CD8-positive, alpha-beta memory T cell (primary cell): ENCODE measurements around the gene TMA16. TPM values are rescaled to one million over a fixed set of nuclear protein-coding genes. Genes with fewer than 3 reads are reported as not detected.

ENCODE experiments used
- CTCF ChIA-PET: fragments of 350-600 bp; sonication (Branson Sonifier 250); formaldehyde crosslinking; loops from one replicate; lab custom pipeline; 2021; ENCODE audit warnings: antibody characterized with exemption; lab: Charles Lee
- POLR2A ChIA-PET: fragments of 350-600 bp; sonication (Branson Sonifier 250); formaldehyde crosslinking; loops from one replicate; lab custom pipeline; 2021; ENCODE audit warnings: antibody characterized with exemption; lab: Charles Lee
- DNase-seq, 5 donors: peaks; one replicate each; pipeline versions ENCODE4 v3.0.0 to v3.0.0-alpha.2; 2020 to 2022; ENCODE audit warnings: mixed read lengths in 1 of 5
- H3K27ac ChIP-seq: one replicate; pipeline ENCODE4 v1.7.0; 2013; ENCODE audit warnings: low read depth, mild to moderate bottlenecking, low read length, moderate library complexity
- H3K27me3 ChIP-seq: 2 replicates; pipeline ENCODE4 v1.7.0; 2013; ENCODE audit warnings: low read length, mild to moderate bottlenecking; ENCODE audit not compliant: insufficient read depth, poor library complexity, severe bottlenecking
- H3K36me3 ChIP-seq: 2 replicates; pipeline ENCODE4 v1.7.0; 2013; ENCODE audit warnings: mild to moderate bottlenecking, low read length, moderate library complexity; ENCODE audit not compliant: insufficient read depth
- H3K4me1 ChIP-seq: 2 replicates; pipeline ENCODE4 v1.7.0; 2013; ENCODE audit warnings: mild to moderate bottlenecking, low read length, moderate library complexity; ENCODE audit not compliant: insufficient read depth
- H3K4me3 ChIP-seq: 2 replicates; pipeline ENCODE4 v1.7.0; 2013; ENCODE audit warnings: mild to moderate bottlenecking, low read length
- H3K9me3 ChIP-seq: 2 replicates; pipeline ENCODE4 v1.7.0; 2013; ENCODE audit warnings: mild to moderate bottlenecking, low read length
- H3K27ac Mint-ChIP-seq, 8 donors: one replicate each; pipeline ENCODE4 v1.8.0; 2020 to 2021; ENCODE audit warnings: mixed read lengths in 8 of 8, mild to moderate bottlenecking in 6 of 8, inconsistent platforms in 3 of 8, moderate library complexity in 3 of 8
- H3K27me3 Mint-ChIP-seq, 2 donors: one replicate each; pipeline ENCODE4 v1.8.0; 2020 to 2021; ENCODE audit warnings: mixed read lengths in 2 of 2, mild to moderate bottlenecking in 1 of 2, moderate library complexity in 1 of 2
- H3K36me3 Mint-ChIP-seq, 3 donors: one replicate each; pipeline ENCODE4 v1.8.0; 2020 to 2021; ENCODE audit warnings: mixed read lengths in 3 of 3, inconsistent platforms in 1 of 3, mild to moderate bottlenecking in 1 of 3
- H3K4me1 Mint-ChIP-seq, 3 donors: one replicate each; pipeline ENCODE4 v1.8.0; 2020 to 2021; ENCODE audit warnings: mixed read lengths in 3 of 3, inconsistent platforms in 1 of 3, mild to moderate bottlenecking in 1 of 3
- H3K4me3 Mint-ChIP-seq, 7 donors: one replicate each; pipeline ENCODE4 v1.8.0; 2020 to 2021; ENCODE audit warnings: mixed read lengths in 7 of 7, mild to moderate bottlenecking in 6 of 7, moderate library complexity in 4 of 7, inconsistent platforms in 2 of 7
- H3K9me3 Mint-ChIP-seq, 5 donors: one replicate each; pipeline ENCODE4 v1.8.0; 2020 to 2022; ENCODE audit warnings: mixed read lengths in 5 of 5, mild to moderate bottlenecking in 3 of 5, moderate library complexity in 2 of 5, inconsistent platforms in 1 of 5
- polyA plus RNA-seq: library from polyadenylated mRNA; unstranded; fragments of 300-500 nt; fragmentation: Illumina TruSeq; gene quantifications from one replicate; pipeline ENCODE4 v1.2.3, GENCODE V29; 2021
- total RNA-seq, 2 experiments: library from RNA; stranded (reverse); gene quantifications; one replicate each; pipeline ENCODE4 v1.2.3, GENCODE V29; 2021

The TMA16 gene
- total and polyA plus RNA-seq, 3 experiments from 2014 or later, result 17.2 to 55.9 (median 52.9) TPM

- Histone ChIP-seq H3K27ac (no peak overlapping the region), H3K9me3 (no peaks in the 10 kb centered on the region), H3K36me3 (peaks cover 17% of the 10 kb centered on the region), H3K27me3 (no peaks in the 10 kb centered on the region), H3K4me3 (no peak overlapping the region), H3K4me1 (no peaks in the 10 kb centered on the region)
- H3K27ac Mint-ChIP-seq, result peak overlapping the region in 2 of 8 donors; percentile 4 to 78
- H3K4me3 Mint-ChIP-seq, result no peak overlapping the region
- H3K9me3 Mint-ChIP-seq, result no peaks in the 10 kb centered on the region
- ChIA-PET CTCF (no interaction called here), POLR2A (no interaction called here)
- no peaks in the 10 kb centered on the region for H3K4me1 Mint-ChIP-seq
- H3K27me3 Mint-ChIP-seq, result no peaks in the 10 kb centered on the region
- DNase-seq, result no peak
- peaks cover 8 to 65% (median 22%) of the 10 kb centered on the region in 3 donors for H3K36me3 Mint-ChIP-seq
These were observed 29.4 kb downstream of the TMA16 start for GRCh38 chr4:163523791-163524365.

GRCh38 chr4:163525982-163526381, 31.5 kb downstream of the TMA16 start:
- Mint-ChIP-seq H3K36me3 (peaks cover 4 to 64% (median 16%) of the 10 kb centered on the region in 3 donors), H3K4me3 (no peak overlapping the region), H3K27ac (no peak overlapping the region), H3K4me1 (no peaks in the 10 kb centered on the region), H3K9me3 (no peaks in the 10 kb centered on the region), H3K27me3 (no peaks in the 10 kb centered on the region)
- Histone ChIP-seq H3K4me1 (no peaks in the 10 kb centered on the region), H3K27ac (no peak overlapping the region), H3K27me3 (no peaks in the 10 kb centered on the region), H3K9me3 (no peaks in the 10 kb centered on the region), H3K36me3 (peaks cover 6% of the 10 kb centered on the region), H3K4me3 (no peak overlapping the region)
- POLR2A ChIA-PET, result no interaction called here
- DNase-seq, result no peak
- CTCF ChIA-PET, result no interaction called here

- H3K36me3 Mint-ChIP-seq, result peaks cover 4 to 60% (median 19%) of the 10 kb centered on the region in 3 donors
- H3K4me1 ChIP-seq, result no peaks in the 10 kb centered on the region
- H3K27ac ChIP-seq, result no peak overlapping the region
- H3K27ac Mint-ChIP-seq, result peak overlapping the region in 1 of 8 donors; percentile 40
- H3K27me3 Mint-ChIP-seq, result no peaks in the 10 kb centered on the region
- no peak overlapping the region for H3K4me3 Mint-ChIP-seq
- no peak for DNase-seq
- H3K4me3 ChIP-seq, result no peak overlapping the region
- POLR2A ChIA-PET, result no interaction called here
- H3K4me1 Mint-ChIP-seq, result no peaks in the 10 kb centered on the region
- no peaks in the 10 kb centered on the region for H3K27me3 ChIP-seq
- H3K36me3 ChIP-seq, result peaks cover 6% of the 10 kb centered on the region
- H3K9me3 Mint-ChIP-seq, result no peaks in the 10 kb centered on the region
- no peaks in the 10 kb centered on the region for H3K9me3 ChIP-seq
- CTCF ChIA-PET, result no interaction called here
These were observed 32.7 kb downstream of the TMA16 start for GRCh38 chr4:163527172-163527571.

DNA sequence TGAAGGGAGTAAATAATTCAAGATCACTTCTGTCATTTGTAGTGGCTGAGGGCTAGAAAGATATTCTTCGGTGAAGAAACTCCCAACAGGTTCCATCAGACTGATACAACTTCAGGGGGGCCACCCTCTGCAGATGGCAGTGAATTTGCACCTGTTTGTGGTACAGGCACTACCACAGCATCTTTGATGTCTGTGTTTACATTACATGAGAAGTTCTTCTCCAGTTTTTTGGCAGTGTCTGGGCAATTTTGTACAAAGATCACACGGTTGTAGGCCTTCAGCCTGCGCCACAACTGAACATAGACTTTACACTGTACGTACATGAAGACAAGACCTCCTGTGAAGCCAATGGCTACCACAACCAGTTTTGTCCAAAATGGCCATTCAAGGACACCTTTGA, 34.2 kb downstream of the TMA16 start:
- Histone ChIP-seq H3K27ac (no peak overlapping the region), H3K4me3 (no peak overlapping the region), H3K9me3 (no peaks in the 10 kb centered on the region), H3K4me1 (no peaks in the 10 kb centered on the region), H3K36me3 (no peaks in the 10 kb centered on the region), H3K27me3 (no peaks in the 10 kb centered on the region)
- Mint-ChIP-seq H3K4me3 (no peak overlapping the region), H3K4me1 (no peaks in the 10 kb centered on the region), H3K9me3 (no peaks in the 10 kb centered on the region), H3K27ac (no peak overlapping the region), H3K27me3 (no peaks in the 10 kb centered on the region), H3K36me3 (peaks cover 4 to 50% (median 15%) of the 10 kb centered on the region in 3 donors)
- DNase-seq, result no peak
- ChIA-PET CTCF (no interaction called here), POLR2A (no interaction called here)

GRCh38 chr4:163534056-163534455, 39.6 kb downstream of the TMA16 start:
- Mint-ChIP-seq H3K9me3 (no peaks in the 10 kb centered on the region), H3K4me3 (no peak overlapping the region), H3K27ac (no peak overlapping the region), H3K27me3 (no peaks in the 10 kb centered on the region), H3K36me3 (peaks cover 0 to 18% (median 10%) of the 10 kb centered on the region in 3 donors), H3K4me1 (no peaks in the 10 kb centered on the region)
- H3K9me3 ChIP-seq, result no peaks in the 10 kb centered on the region
- no peak overlapping the region for H3K4me3 ChIP-seq
- H3K4me1 ChIP-seq, result no peaks in the 10 kb centered on the region
- ChIA-PET POLR2A (no interaction called here), CTCF (interaction anchor here (1.5 kb wide), 1 partner anchor 16 kb away, joined by 3 read pairs; no protein-coding TSS in a partner anchor)
- DNase-seq, result no peak
- H3K36me3 ChIP-seq, result no peaks in the 10 kb centered on the region
- H3K27me3 ChIP-seq, result no peaks in the 10 kb centered on the region
- no peak overlapping the region for H3K27ac ChIP-seq

DNA sequence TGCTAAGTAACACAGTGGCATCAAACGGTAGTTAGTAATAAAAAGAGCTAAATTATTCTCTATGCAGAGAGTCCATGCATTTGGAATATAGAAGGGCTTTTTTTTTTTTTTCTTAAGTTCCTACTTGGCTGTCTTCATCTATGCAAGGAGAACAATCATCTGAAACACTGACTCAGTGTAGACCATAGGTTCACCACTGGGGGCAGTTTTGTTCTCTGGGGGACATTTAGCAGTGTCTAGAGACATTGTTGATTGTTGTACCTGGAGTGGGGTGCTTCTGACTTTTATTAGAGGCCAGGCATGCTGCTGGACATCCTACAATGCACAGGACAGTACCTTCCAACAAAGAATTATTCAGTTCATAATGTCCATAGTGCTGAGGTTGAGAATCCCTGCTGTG, 41.2 kb downstream of the TMA16 start:
- H3K36me3 Mint-ChIP-seq, result peaks cover 0 to 6% (median 6%) of the 10 kb centered on the region in 3 donors
- H3K27me3 ChIP-seq, result no peaks in the 10 kb centered on the region
- H3K9me3 Mint-ChIP-seq, result no peaks in the 10 kb centered on the region
- no peak overlapping the region for H3K27ac ChIP-seq
- DNase-seq, result no peak
- no peaks in the 10 kb centered on the region for H3K36me3 ChIP-seq
- no peaks in the 10 kb centered on the region for H3K9me3 ChIP-seq
- ChIA-PET POLR2A (no interaction called here), CTCF (interaction anchor here (0.6 to 1.1 kb wide), 2 partner anchors 11 to 50 kb away, joined by 3 read pairs; no protein-coding TSS in a partner anchor)
- H3K4me1 ChIP-seq, result no peaks in the 10 kb centered on the region
- no peaks in the 10 kb centered on the region for H3K27me3 Mint-ChIP-seq
- no peak overlapping the region for H3K27ac Mint-ChIP-seq
- H3K4me1 Mint-ChIP-seq, result no peaks in the 10 kb centered on the region
- no peak overlapping the region for H3K4me3 ChIP-seq
- no peak overlapping the region for H3K4me3 Mint-ChIP-seq

- Histone ChIP-seq H3K4me3 (no peak overlapping the region), H3K4me1 (no peaks in the 10 kb centered on the region), H3K36me3 (no peaks in the 10 kb centered on the region), H3K27me3 (no peaks in the 10 kb centered on the region), H3K27ac (no peak overlapping the region), H3K9me3 (no peaks in the 10 kb centered on the region)
- Mint-ChIP-seq H3K36me3 (peaks cover 0 to 4% (median 3%) of the 10 kb centered on the region in 3 donors), H3K27ac (no peak overlapping the region), H3K4me1 (no peaks in the 10 kb centered on the region), H3K4me3 (no peak overlapping the region), H3K9me3 (no peaks in the 10 kb centered on the region), H3K27me3 (no peaks in the 10 kb centered on the region)
- no peak for DNase-seq
- CTCF ChIA-PET, result interaction anchor here (0.6 to 1.1 kb wide), 2 partner anchors 10 to 50 kb away, joined by 3 read pairs; no protein-coding TSS in a partner anchor
- POLR2A ChIA-PET, result no interaction called here
These were observed 41.6 kb downstream of the TMA16 start for GRCh38 chr4:163536091-163536490.

DNA sequence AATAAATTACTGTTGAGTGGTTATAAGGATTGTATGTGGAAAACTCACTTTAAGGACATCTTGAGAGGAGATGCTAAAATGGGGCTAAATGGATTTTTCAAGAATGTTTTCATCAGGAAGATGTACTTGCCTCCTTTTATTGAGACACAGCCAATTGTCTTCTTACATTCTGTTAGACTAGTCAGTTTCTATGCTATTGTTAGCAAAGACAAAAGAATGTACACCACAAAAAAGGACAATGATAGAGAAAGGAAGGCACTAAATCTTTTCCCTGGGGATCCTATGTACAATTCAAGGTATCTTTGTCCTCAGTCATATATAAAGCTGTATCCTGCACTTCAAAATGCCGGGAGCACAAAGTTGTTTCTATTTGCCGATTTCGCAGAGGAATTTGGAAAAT, 42.6 kb downstream of the TMA16 start:
- H3K4me1 ChIP-seq, result no peaks in the 10 kb centered on the region
- no peaks in the 10 kb centered on the region for H3K36me3 ChIP-seq
- no peak overlapping the region for H3K4me3 ChIP-seq
- H3K9me3 Mint-ChIP-seq, result no peaks in the 10 kb centered on the region
- DNase-seq, result no peak
- H3K4me1 Mint-ChIP-seq, result no peaks in the 10 kb centered on the region
- no peaks in the 10 kb centered on the region for H3K27me3 ChIP-seq
- no peaks in the 10 kb centered on the region for H3K9me3 ChIP-seq
- H3K27ac ChIP-seq, result no peak overlapping the region
- ChIA-PET CTCF (interaction anchor here (0.9 to 2.7 kb wide), 2 partner anchors 13 to 51 kb away, joined by 3 to 8 read pairs; no protein-coding TSS in a partner anchor), POLR2A (no interaction called here)
- H3K36me3 Mint-ChIP-seq, result peaks cover 0 to 1% (median 0%) of the 10 kb centered on the region in 3 donors
- no peak overlapping the region for H3K4me3 Mint-ChIP-seq
- H3K27me3 Mint-ChIP-seq, result no peaks in the 10 kb centered on the region
- H3K27ac Mint-ChIP-seq, result peak overlapping the region in 1 of 8 donors; percentile 77
